Measurements from ENCODE around the gene SUPT5H.

DNA sequence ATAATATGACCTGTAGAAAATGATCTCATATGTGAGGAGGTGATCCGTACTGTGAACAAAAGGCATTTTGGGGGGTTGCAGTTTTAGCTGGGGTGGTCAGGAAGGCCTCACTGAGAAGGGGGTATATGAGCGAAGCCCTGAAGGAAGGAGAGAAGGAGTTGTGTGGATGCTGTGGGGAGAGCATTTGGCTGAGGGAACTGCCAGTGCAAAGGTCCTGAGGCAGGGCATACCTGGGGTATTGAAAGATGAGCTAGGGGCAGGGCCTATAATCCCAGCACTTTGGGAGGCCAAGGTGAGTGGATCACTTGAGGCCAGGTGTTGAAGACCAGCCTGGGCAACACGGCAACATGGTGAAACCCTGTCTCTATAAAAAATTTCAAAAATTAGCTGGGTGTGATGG, 72.0 kb downstream of the SUPT5H start:
- TF ChIP-seq, protein P1, sequence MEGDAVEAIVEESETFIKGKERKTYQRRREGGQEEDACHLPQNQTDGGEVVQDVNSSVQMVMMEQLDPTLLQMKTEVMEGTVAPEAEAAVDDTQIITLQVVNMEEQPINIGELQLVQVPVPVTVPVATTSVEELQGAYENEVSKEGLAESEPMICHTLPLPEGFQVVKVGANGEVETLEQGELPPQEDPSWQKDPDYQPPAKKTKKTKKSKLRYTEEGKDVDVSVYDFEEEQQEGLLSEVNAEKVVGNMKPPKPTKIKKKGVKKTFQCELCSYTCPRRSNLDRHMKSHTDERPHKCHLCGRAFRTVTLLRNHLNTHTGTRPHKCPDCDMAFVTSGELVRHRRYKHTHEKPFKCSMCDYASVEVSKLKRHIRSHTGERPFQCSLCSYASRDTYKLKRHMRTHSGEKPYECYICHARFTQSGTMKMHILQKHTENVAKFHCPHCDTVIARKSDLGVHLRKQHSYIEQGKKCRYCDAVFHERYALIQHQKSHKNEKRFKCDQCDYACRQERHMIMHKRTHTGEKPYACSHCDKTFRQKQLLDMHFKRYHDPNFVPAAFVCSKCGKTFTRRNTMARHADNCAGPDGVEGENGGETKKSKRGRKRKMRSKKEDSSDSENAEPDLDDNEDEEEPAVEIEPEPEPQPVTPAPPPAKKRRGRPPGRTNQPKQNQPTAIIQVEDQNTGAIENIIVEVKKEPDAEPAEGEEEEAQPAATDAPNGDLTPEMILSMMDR (IDR thresholded peaks at IDR 0.05): no peak
- no peak for TF ChIP-seq POLR2AphosphoS5 (IDR thresholded peaks at IDR 0.05)

Data from prostate gland (tissue), 2 donors.